Heart right ventricle (tissue), 16 donors: ENCODE measurements around the gene FAXC. TPM values are rescaled to one million over a fixed set of nuclear protein-coding genes. Genes with fewer than 3 reads are reported as not detected.
"Not testable (repeated sequence)": the region's sequence is repeated elsewhere in the genome, so short reads cannot be mapped to it uniquely, and the experiment has no call there.

ENCODE experiments used
- ATAC-seq, 8 donors: fragments of 200-7000 bp; cut with Tn5 transposase; one replicate each; pipeline ENCODE4 v1.9.1; 2020; ENCODE audit warnings: mild to moderate bottlenecking in 8 of 8, moderate library complexity in 8 of 8, moderate number of reproducible peaks in 1 of 8
- DNase-seq, 2 donors: peaks; one replicate each; pipeline ENCODE4 v3.0.0-alpha.2; 2020
- H3K27ac ChIP-seq, 10 donors: fragments of 200-600 bp; sonication (generic) in 2 of 10; one replicate each; pipeline versions ENCODE4 v1.5.0 to v1.8.0; 2020 to 2022; ENCODE audit warnings: mild to moderate bottlenecking in 3 of 10
- H3K27me3 ChIP-seq, 7 donors: fragments of 200-600 bp; one replicate each; pipeline ENCODE4 v1.8.0; 2021 to 2022; ENCODE audit warnings: mild to moderate bottlenecking in 2 of 7
- H3K36me3 ChIP-seq, 9 donors: fragments of 200-600 bp; sonication (generic) in 1 of 9; one replicate each; pipeline versions ENCODE4 v1.5.0 to v1.8.0; 2020 to 2022; ENCODE audit warnings: mild to moderate bottlenecking in 2 of 9
- H3K4me1 ChIP-seq, 9 donors: fragments of 200-600 bp; sonication (generic) in 1 of 9; one replicate each; pipeline versions ENCODE4 v1.5.0 to v1.8.0; 2020 to 2022; ENCODE audit warnings: mild to moderate bottlenecking in 4 of 9
- H3K4me3 ChIP-seq, 10 donors: fragments of 200-600 bp; sonication (generic) in 2 of 10; one replicate each; pipeline versions ENCODE4 v1.5.0 to v1.8.0; 2020 to 2022; ENCODE audit warnings: mild to moderate bottlenecking in 7 of 10, moderate library complexity in 2 of 10
- H3K9me3 ChIP-seq, 11 donors: fragments of 200-600 bp in 10 of 11; sonication (generic) in 2 of 11; one replicate each; pipeline versions ENCODE4 v1.5.0 to v1.8.0; 2013 to 2022; ENCODE audit warnings: mild to moderate bottlenecking in 2 of 11, control low read depth in 1 of 11, moderate library complexity in 1 of 11
- CTCF ChIP-seq, 9 donors: fragments of 200-600 bp; sonication (generic) in 2 of 9; IDR thresholded peaks; one replicate each; pipeline versions ENCODE4 v1.5.0 to v1.8.0; 2021 to 2022; ENCODE audit warnings: antibody characterized with exemption in 9 of 9, mild to moderate bottlenecking in 5 of 9, moderate library complexity in 1 of 9
- WGBS, 2 donors: extraction: QIAGEN DNeasy Blood & Tissue Kit; methylation state at CpG; one replicate each; pipeline ENCODE4 v1.1.7; 2013; ENCODE audit warnings: inconsistent platforms in 1 of 2; 5-methylcytosine and 5-hydroxymethylcytosine counted together
- intact Hi-C, 10 donors: fragments of 100-400 bp; cut with DNase I; formaldehyde crosslinking; loops; one replicate each; pipeline versions ENCODE4 v1.11.1 to v1.14.2; 2022
- polyA plus RNA-seq, 2 donors: library from polyadenylated mRNA; stranded (reverse); fragments of 200-250 nt; gene quantifications; one replicate each; pipeline ENCODE4 v1.2.3, GENCODE V29; 2013
- total RNA-seq, 10 donors: library from RNA; stranded (reverse); fragmentation: NEBNext Ultra II Directional in 3 of 10; extraction: Animal tissue kit (Norgen Biotek cat#: 25700) in 3 of 10; gene quantifications; one replicate each; pipeline versions ENCODE4 v1.2.1 to v1.2.4, GENCODE V29; 2021 to 2023
- donor health status: Arrhythmogenic right ventricular cardiomyopathy.
- donor health status: ischemic (EF 13 %, LVEDD 7.1; RV severe dilation, severe dysfunction).
- donor health status: healthy with polysubstance abuse.
- donor health status: DM: no; HTN: yes; CAD: no.
- donor health status: DM: no; HTN: no; CAD: no.
- donor health status: ischemic (EF 25% LVEDD 6.9; RV normal size, moderate dysfunction).
- donor health status: ischemic (EF 25% LVEDD 5.7; RV mildly dilated, moderate dysfunction).
- donor health status: healthy.
- donor health status: DM: yes; HTN: yes; CAD: no.
- donor health status: Ischemic cardiomyopathy.
- donor health status: ischemic (EF 35%, LVEDD 5.7; RV mildly dilated, moderate dysfunction).
- donor health status: nonischemic (EF 11% LVEDD 7.7; RV severe dilation, severe dysfunction).
- donor health status: DM: yes; HTN: yes; CAD: no.
- donor health status: PGD.
- donor health status: ischemic (EF 29% LVEDD 5.4; RV normal size, mild dysfunction).
- donor health status: nonischemic (EF 23%, LVEDD 6.1; RV moderate dilation, normal function).

Gene FAXC
- total and polyA plus RNA-seq, 12 donors, result 0.07 to 1.3 (median 0.36) TPM; not detected in 5

- Histone ChIP-seq H3K9me3 (peaks cover 0 to 14% (median 0%) of the 10 kb centered on the region in 11 donors), H3K27me3 (peaks cover 0 to 4% (median 0%) of the 10 kb centered on the region in 7 donors), H3K27ac (no peak overlapping the region), H3K36me3 (no peaks in the 10 kb centered on the region), H3K4me3 (no peak overlapping the region), H3K4me1 (no peaks in the 10 kb centered on the region)
- TF ChIP-seq CTCF (IDR thresholded peaks at IDR 0.05), result no peak
- intact Hi-C loops, result no loop called here
- ATAC-seq, result no peak
- 52 to 64% methylated on average over 3 of the region's 3 CpGs for WGBS, 2 donors
- DNase-seq, result no peak
Measured at GRCh38 chr6:99269207-99269606, 80.3 kb downstream of the FAXC start.

GRCh38 chr6:99266996-99267395, 82.5 kb downstream of the FAXC start:
- H3K4me3 ChIP-seq, H3K27me3 ChIP-seq, H3K4me1 ChIP-seq, H3K27ac ChIP-seq, H3K36me3 ChIP-seq, ATAC-seq, DNase-seq, intact Hi-C loops: not testable (repeated sequence)
- H3K9me3 ChIP-seq, result peaks cover 0 to 14% (median 0%) of the 10 kb centered on the region in 11 donors
- WGBS, 2 donors, result 82 to 91% methylated on average over 5 of the region's 5 CpGs

DNA sequence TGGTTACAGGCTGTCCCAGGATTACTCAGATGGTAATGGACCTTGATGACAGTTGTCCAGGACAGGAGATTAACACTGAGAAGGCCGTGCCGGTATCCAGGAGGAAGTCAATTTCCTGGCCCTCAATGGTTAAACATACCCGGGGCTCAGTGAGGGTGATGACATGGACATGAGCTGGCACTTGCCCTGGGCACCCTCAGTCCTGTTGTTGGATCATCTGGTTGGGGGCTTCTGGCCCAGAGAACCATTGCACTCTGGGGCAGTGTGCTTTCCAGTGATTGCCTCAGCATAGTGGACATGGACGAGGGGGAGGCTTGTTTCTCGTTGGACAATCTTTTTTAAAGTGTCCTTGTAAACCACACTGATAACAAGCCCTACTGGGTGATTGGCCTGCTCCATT, 84.0 kb downstream of the FAXC start:
- H3K27me3 ChIP-seq, ATAC-seq, H3K36me3 ChIP-seq, H3K4me1 ChIP-seq, H3K27ac ChIP-seq, intact Hi-C loops, H3K4me3 ChIP-seq, DNase-seq: not testable (repeated sequence)
- peaks cover 0 to 14% (median 0%) of the 10 kb centered on the region in 11 donors for H3K9me3 ChIP-seq
- WGBS, 2 donors, result 66 to 74% methylated on average over 5 of the region's 5 CpGs

DNA sequence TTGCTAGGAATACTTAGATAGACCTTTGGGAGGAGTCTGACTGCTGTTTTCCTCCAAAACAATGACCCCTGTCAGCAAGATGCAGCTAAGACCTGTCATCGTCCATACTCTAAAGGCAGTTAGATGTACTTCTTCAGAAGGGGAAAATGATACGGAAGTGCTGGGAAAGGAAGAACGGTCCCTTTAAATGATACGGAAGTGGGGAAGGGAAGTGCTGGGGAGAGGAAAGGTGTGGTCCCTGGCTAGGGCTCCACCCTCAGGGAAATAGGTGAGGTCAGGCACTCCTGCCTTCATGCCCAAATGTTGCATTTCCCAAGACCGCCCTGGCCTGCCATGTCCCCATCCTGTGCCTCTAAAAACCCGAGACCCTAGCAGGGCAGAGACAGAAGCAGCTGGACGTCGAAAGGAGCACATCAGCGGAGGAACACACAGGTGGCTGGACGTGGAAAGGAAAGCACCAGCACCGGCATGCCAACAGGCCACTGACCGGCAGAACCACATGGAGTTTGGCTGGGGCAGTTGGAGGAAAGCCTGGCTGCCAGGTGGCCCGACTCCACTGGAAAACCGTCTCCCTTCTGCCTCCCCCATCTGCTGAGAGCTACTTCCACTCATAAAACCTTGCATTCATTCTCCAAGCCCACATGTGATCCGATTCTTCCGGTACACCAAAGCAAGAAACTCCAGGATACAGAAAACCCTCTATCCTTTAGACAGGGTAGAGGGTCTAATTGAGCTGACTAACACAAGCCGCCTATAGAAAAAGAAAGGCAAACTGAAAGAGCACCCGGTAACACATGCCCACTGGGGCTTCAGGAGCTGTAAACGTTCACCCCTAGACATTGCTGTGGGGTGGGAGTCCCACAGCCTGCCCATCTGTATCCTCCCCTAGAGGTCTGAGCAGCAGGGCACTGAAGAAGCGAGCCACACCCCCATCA, 94.6 kb downstream of the FAXC start:
- intact Hi-C loops, result no loop called here
- H3K4me1 ChIP-seq, result no peaks in the 10 kb centered on the region
- H3K27ac ChIP-seq, result no peak overlapping the region
- DNase-seq (no peak), ATAC-seq (no peak)
- no peaks in the 10 kb centered on the region for H3K27me3 ChIP-seq
- peaks cover 0 to 4% (median 0%) of the 10 kb centered on the region in 11 donors for H3K9me3 ChIP-seq
- H3K36me3 ChIP-seq, result no peaks in the 10 kb centered on the region
- H3K4me3 ChIP-seq, result no peak overlapping the region
- WGBS, 2 donors, result 73 to 77% methylated on average over 20 of the region's 20 CpGs
- no peak for TF ChIP-seq CTCF (IDR thresholded peaks at IDR 0.05)

DNA sequence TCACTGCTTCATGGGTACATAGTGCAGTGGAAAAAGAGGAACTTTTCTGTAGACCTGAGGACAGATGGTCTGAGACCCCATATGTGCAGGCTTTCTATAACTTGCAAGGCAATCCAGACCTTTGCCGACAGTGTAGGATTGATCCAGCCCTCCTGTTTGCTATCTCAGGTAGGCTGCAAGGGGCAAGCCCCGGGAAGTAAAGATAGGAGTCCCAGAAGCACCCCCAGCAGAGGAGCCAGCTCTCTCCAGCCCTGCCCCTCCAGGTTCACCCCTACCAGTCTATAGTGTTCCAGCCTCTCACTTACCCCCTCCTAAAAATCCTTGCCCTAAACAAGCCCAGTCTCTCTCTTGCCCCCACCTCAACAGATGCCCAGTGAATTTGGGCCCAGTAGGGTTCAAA, 96.2 kb downstream of the FAXC start:
- no peaks in the 10 kb centered on the region for H3K36me3 ChIP-seq
- ATAC-seq (no peak), DNase-seq (no peak)
- no peaks in the 10 kb centered on the region for H3K9me3 ChIP-seq
- no peaks in the 10 kb centered on the region for H3K4me1 ChIP-seq
- no peak overlapping the region for H3K27ac ChIP-seq
- peaks cover 0 to 7% (median 0%) of the 10 kb centered on the region in 7 donors for H3K27me3 ChIP-seq
- TF ChIP-seq CTCF (IDR thresholded peaks at IDR 0.05), result no peak
- no peak overlapping the region for H3K4me3 ChIP-seq
- 71 to 83% methylated on average over 2 of the region's 2 CpGs for whole genome bisulfite sequencing, 2 donors
- intact Hi-C loops, result no loop called here
